OCI-LY7 (cell line): Measurements from ENCODE around the gene PLA2R1. TPM values are rescaled to one million over a fixed set of nuclear protein-coding genes. Genes with fewer than 3 reads are reported as not detected.

Experiments
- BruUV-seq: library from RNA; stranded (reverse); fragments of 400-500 nt; replicated peaks from 2 replicates; lab custom pipeline; 2021; lab: Mats Ljungman, UMichigan
- CTCF ChIA-PET: fragments of 300-600 bp; sonication (Branson Sonifier 250); formaldehyde crosslinking; loops from one replicate; lab custom pipeline; 2022; ENCODE audit warnings: antibody characterized with exemption; ENCODE audit not compliant: unreplicated experiment; lab: Charles Lee
- POLR2A ChIA-PET: fragments of 300-600 bp; sonication (Branson Sonifier 250); formaldehyde crosslinking; loops from one replicate; lab custom pipeline; 2022; ENCODE audit warnings: antibody characterized with exemption; lab: Charles Lee
- DNase-seq: peaks from one replicate; pipeline ENCODE4 v3.0.0-alpha.2; 2015; ENCODE audit warnings: low spot score
- H2AFZ ChIP-seq: fragments of 200-600 bp; sonication (generic), shearing (Covaris generic); 2 replicates; pipeline ENCODE4 v1.6.1; 2014; ENCODE audit warnings: mild to moderate bottlenecking, antibody characterized with exemption, low read length, moderate library complexity
- H3K27ac ChIP-seq: fragments of 200-600 bp; sonication (generic); 2 replicates; pipeline ENCODE4 v1.5.1; 2014; ENCODE audit warnings: mixed run types, low read depth, mild to moderate bottlenecking, moderate library complexity, low read length, inconsistent platforms; ENCODE audit not compliant: poor library complexity, severe bottlenecking
- H3K36me3 ChIP-seq: fragments of 200-600 bp; sonication (generic); 2 replicates; pipeline ENCODE4 v1.6.1; 2014; ENCODE audit warnings: mild to moderate bottlenecking, antibody characterized with exemption, low read length, moderate library complexity, mixed read lengths; ENCODE audit not compliant: insufficient read depth
- H3K4me1 ChIP-seq: fragments of 200-600 bp; sonication (generic); 2 replicates; pipeline ENCODE4 v1.5.1; 2014; ENCODE audit warnings: mild to moderate bottlenecking, low read length; ENCODE audit not compliant: insufficient read depth, poor library complexity, severe bottlenecking
- H3K4me2 ChIP-seq: fragments of 200-600 bp; sonication (generic); 2 replicates; pipeline ENCODE4 v1.6.1; 2014; ENCODE audit warnings: mild to moderate bottlenecking, low read length
- H3K4me3 ChIP-seq: fragments of 200-600 bp; sonication (generic); 2 replicates; pipeline ENCODE4 v1.5.1; 2014; ENCODE audit warnings: mild to moderate bottlenecking, low read depth, low read length; ENCODE audit not compliant: poor library complexity, severe bottlenecking
- H3K79me2 ChIP-seq: fragments of 200-600 bp; sonication (generic); 2 replicates; pipeline ENCODE4 v1.6.1; 2016; ENCODE audit warnings: low read depth, mild to moderate bottlenecking, low read length, moderate library complexity, mixed read lengths; ENCODE audit not compliant: insufficient read depth
- H3K9me2 ChIP-seq: fragments of 200-600 bp; sonication (generic); 2 replicates; pipeline ENCODE4 v1.6.1; 2016; ENCODE audit warnings: mild to moderate bottlenecking, low read length, mixed read lengths; ENCODE audit not compliant: insufficient read depth
- H3K9me3 ChIP-seq: fragments of 200-600 bp; sonication (generic); 2 replicates; pipeline ENCODE4 v1.6.1; 2014; ENCODE audit warnings: mild to moderate bottlenecking, mixed run types, low read length, mixed read lengths
- H4K20me1 ChIP-seq: fragments of 200-600 bp; sonication (generic); 2 replicates; pipeline ENCODE4 v1.6.1; 2014; ENCODE audit warnings: mild to moderate bottlenecking, antibody characterized with exemption, low read length, moderate library complexity, mixed read lengths; ENCODE audit not compliant: insufficient read depth
- CTCF ChIP-seq: fragments of 200-600 bp; sonication (generic); conservative IDR thresholded peaks from 2 replicates; pipeline ENCODE4 v1.5.1; 2014; ENCODE audit warnings: mild to moderate bottlenecking, antibody characterized with exemption, low read length, moderate library complexity, mixed read lengths
- EZH2phosphoT487 ChIP-seq: fragments of 200-600 bp; sonication (generic); IDR thresholded peaks from 2 replicates; pipeline ENCODE4 v1.6.1; 2018; ENCODE audit warnings: low read depth, borderline replicate concordance, mild to moderate bottlenecking, mixed run types, antibody characterized with exemption, low read length, moderate library complexity, mixed read lengths
- intact Hi-C: fragments of 100-400 bp; cut with micrococcal nuclease; formaldehyde crosslinking; loops from one replicate; pipeline ENCODE4 v1.10.0; 2022; ENCODE audit not compliant: unreplicated experiment
- total RNA-seq, 2 experiments: library from RNA; depleted of rRNA in 1 of 2; stranded (reverse); fragments of >200 nt in 1 of 2; shearing (Covaris generic) in 1 of 2; gene quantifications; 2 replicates each; pipeline ENCODE4 v1.2.3, GENCODE V29; 2014 to 2022

PLA2R1 gene
- total RNA-seq, 2 experiments from 2014 or later, result not detected

GRCh38 chr2:159895258-159896065, 167.0 kb downstream of the PLA2R1 start:
- H2AFZ ChIP-seq, result no peak overlapping the region
- no peaks in the 10 kb centered on the region for H3K4me1 ChIP-seq
- BruUV-seq, result no TSS peak
- H3K36me3 ChIP-seq, result no peaks in the 10 kb centered on the region
- CTCF ChIA-PET, result no interaction called here
- no peak overlapping the region for H3K27ac ChIP-seq
- TF ChIP-seq CTCF (no peak), EZH2phosphoT487 (no peak)
- no peak for DNase-seq
- no peak overlapping the region for H3K4me3 ChIP-seq
- intact Hi-C loops, result no loop called here
- POLR2A ChIA-PET, result interaction anchor here (1.1 kb wide), 1 partner anchor 49 kb away, joined by 3 read pairs; no protein-coding TSS in a partner anchor
- no peaks in the 10 kb centered on the region for H4K20me1 ChIP-seq
- H3K9me3 ChIP-seq, result no peaks in the 10 kb centered on the region
- no peak overlapping the region for H3K4me2 ChIP-seq
- H3K9me2 ChIP-seq, result no peaks in the 10 kb centered on the region
- no peaks in the 10 kb centered on the region for H3K79me2 ChIP-seq

GRCh38 chr2:159894145-159894838, 168.1 kb downstream of the PLA2R1 start:
- Histone ChIP-seq H3K4me2 (no peak overlapping the region), H3K79me2 (no peaks in the 10 kb centered on the region), H2AFZ (no peak overlapping the region), H3K4me3 (no peak overlapping the region), H3K9me2 (no peaks in the 10 kb centered on the region), H3K36me3 (no peaks in the 10 kb centered on the region), H4K20me1 (no peaks in the 10 kb centered on the region), H3K4me1 (no peaks in the 10 kb centered on the region), H3K9me3 (no peaks in the 10 kb centered on the region), H3K27ac (no peak overlapping the region)
- ChIA-PET CTCF (no interaction called here), POLR2A (no interaction called here)
- DNase-seq, result no peak
- intact Hi-C loops, result no loop called here
- TF ChIP-seq CTCF (no peak), EZH2phosphoT487 (no peak)
- BruUV-seq, result no TSS peak
